CD4-positive, alpha-beta T cell treated with Interleukin-4 for 1 hour (primary cell): ENCODE data around the gene MBNL2.

ENCODE experiments used
- DNase-seq, 2 donors: peaks; one replicate each; pipeline ENCODE4 v3.0.0-alpha.2; 2020 to 2022

Gene MBNL2

DNA sequence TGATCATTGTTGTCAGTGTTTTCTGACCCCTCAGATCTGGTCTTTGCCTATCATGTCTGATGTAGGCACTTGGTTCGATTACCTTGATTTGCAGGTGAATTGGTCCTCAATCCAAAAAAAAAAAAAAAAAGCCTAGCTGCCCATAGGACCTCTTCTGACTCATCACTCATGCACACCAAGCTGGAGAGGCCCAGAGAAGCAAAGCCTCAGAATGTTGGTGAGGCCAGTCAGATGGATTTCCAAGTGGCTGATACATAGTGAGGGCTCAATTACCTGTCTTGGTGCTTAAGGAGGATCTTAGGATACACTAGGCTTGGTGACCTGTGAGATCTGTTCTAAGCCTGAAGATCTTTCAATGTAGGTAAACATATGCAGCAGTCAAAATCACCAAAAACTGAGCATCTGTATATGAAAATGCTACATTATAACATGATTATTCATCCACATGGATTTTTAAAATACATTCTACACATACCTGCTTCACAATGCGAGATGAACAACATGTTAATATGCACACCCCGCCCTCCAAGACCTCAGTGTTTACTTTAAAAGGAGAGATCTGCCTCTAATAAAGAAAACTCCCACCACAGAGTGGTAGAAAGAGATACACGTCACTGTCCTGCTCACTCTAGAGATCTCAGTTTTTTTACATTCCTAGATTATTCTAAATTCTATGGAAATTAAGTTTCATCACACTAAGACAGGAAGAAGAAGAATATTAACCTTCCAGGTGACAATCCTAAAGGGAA lies 132.0 kb downstream of the MBNL2 start:
- DNase-seq, result no peak

DNA sequence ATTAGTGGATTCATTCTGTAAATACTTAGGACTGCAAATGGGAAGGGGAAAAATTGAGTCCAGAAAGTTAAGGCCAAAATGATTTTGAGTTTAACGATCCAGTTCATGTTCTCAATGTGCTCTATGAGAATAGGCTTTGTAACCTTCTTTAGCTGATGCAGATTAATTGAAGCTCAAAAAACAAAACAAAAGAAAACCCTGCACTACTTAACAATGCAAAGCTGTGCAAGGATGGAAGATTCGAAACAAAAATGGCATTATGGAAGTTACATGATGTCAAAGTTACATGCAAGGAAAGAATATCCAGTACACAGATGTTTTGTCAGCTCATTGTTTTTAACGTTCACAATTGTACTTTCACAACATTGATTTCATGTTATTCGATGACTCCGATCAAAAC lies 132.7 kb downstream of the MBNL2 start:
- DNase-seq, result no peak

DNA sequence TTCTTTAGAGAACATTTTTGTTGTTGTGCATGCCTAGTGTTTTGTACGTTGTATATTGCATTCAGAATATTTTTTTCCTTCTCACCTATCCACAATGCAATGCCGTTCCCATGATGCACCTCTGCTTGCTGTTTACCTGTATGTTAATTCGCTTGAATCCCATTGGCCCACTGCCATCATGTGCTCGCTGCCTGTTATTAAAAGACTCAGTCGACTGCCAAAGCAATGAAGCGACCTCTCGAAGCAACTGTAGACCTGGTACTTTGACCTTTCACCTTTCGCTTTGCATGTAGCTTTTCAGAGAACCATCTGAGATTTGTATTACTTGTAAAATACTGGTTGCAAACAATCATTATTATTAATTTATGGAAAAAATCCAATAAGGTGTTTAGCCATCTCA lies 134.5 kb downstream of the MBNL2 start:
- DNase-seq, result no peak

DNA sequence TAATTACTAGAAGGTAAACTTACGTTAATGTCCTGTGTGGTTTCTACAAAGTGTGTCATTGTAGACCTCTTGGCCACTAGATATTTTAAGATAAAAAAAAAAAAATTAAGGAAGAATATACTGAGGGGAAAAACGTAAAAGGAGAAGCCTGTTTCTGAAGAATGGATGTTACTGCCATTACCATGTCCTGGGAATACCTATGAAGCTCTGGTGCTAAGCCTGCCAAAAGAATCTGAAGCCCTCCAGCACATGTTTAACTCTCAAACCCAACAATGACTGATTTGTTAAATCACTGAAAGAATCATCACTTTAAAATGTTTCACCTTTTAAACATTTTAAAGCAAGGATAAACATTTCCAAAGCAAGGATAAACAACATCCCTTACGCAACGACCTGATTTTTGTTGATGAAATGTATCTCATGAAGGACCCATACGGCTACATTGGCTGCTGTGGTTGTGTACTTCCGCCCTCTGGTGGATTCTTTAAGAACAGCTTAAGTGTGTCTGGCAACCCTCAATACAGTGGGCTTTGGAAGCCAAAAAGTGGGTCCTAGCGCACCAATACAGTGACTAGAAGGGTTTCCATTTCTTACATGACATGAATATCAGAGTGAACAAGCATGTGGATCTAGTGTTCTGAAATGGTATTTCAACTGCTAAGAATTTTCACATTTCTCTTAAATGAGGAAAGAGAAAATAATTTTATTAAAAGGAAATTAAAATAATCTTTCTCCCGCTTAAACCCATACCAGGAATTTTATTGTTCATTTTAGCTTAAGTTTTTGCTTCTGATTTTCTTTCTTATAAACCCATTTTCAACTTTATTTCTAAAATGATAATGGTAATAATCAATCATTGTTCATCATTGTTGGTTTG lies 137.3 kb downstream of the MBNL2 start:
- DNase-seq, result peak; percentile 53 to 74

DNA sequence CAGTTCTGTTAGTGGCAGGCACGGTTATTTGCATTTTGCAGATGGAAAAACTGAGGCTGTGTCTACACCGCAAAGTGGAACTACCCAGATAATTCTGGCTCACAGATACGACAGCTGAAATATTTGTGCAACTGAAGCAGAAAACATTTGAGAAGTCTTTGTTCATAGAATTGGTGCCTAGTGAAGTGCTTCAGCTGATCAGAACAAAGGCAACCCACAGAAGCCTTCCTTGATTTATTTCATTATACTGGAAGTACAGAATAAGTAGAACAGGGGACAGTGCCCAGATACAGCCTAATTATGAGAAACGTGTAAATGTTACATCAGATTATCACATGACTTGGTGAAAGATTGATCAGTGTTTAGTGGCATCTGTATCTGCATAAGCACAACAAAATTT lies 138.5 kb downstream of the MBNL2 start:
- no peak for DNase-seq

DNA sequence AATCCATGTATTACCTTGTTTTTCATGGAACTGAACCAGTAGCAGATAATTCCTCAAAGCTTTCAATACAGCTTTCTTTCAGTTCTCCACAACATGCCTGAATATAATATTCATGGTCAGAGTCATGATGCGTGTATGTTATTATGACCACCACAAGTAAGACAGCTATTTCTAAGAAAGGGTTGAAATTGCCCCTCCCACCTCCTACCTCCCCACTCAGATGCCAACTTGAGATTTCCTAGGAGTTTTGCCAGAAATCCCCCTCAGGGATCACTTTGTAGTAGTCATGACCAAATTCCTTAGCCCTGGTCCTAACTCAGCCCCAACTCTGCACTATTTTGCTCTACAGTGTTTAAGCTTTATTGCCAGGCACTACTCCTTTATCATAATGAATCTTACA lies 141.9 kb downstream of the MBNL2 start:
- no peak for DNase-seq

DNA sequence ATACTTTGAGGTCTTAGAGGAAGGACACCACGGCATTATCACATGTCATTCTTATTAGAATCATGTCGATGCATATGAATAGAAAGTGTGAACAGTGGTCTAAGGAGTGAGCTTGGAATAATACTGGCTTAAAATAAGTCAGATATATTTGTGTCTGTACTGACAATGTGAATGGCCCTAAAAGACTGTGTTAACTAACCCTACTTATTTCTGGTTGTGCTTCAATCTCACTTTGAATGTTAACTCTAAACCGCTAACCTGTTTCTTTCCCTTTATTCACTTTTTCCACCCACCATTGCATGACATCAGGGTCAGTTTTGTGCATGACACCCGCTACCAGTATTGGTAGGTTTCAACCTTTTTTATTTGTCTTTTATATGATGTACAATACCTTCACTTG lies 142.7 kb downstream of the MBNL2 start:
- no peak for DNase-seq

DNA sequence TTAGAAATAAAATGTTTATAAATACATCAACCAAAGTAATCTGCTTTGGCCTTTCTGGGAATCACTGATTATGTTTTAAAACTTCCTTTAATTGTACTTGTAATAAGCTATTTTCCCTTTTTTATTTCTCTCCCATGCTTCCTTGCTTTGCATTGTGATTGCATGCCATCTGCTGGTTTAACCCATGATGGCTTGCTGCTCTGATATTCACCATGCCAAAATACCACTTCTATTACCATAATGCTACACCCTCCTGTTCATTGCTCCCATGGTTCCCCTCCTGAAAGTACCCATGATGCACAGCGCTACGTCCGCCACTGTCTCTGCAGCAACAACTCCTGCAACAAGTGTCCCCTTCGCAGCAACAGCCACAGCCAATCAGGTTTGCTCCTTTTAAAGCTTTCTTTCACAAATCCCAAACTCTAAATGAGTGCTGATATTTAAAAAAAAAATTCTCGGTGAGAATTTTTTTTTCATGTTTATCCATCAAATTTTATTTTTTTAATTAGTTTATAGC lies 144.1 kb downstream of the MBNL2 start:
- no peak for DNase-seq

DNA sequence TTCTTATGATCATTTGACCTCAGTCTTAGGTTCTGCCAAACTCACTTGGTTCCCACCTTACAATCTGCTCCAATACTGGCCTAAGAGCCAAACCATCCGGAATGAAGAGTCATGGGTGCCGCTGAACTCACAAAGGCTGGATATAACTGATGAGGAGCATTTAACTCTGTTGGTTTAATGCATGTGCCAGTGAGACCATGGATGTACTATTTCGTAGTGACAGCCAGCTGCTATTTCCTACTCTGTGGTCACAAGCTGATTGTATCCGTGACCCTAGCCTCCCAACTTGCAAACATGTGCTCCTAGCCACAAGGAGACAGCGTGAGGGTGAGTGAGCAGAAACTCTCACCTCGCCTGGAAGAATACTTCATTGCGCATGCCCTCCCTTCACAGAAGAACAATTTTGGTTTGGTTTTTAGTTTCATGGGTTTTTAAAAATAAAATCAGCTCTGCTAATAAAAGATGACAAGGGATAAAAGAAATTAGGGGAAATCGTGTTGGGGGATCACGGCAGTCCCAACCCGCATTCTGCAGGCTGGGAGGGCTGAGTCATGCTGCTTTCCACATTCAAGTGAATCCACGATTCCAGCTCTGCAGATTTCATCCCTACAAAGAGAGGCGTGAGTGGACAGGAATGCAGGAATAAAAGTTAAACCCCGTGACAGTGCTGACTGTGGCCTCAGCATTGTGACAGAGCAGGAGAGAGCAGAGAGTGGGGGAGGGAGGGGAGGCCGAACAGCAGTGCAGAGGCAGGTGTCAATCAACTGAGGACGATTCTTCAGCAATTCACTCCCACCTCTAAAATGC lies 145.1 kb downstream of the MBNL2 start:
- DNase-seq, result no peak

DNA sequence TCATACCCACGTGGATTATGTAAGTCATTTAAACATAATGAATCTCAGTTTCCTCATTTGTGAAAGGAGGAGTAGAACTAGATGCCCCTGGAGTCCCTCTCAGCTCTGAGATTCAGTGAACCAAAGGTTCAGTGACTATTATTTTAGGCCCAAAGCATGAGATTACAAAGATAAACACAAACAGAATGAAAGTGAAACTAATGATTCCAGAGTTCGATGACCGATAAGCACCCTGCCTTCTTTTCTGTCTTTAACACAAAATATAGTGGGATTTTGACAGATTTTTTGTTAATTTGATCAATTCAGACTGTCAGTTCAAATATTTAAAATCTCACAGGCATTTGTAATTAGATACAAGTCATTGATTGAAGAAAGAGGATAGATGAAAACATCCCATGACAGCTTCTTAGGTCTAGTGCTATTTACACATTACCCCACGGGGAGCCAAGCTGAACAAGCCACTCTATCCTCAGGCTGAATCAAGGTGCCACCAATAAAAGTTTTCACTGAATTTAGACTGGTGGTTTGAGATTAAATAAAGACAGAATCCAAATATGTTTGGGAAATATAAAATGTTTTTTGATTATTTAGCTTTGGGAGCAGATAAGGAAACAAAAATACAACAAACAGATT lies 147.2 kb downstream of the MBNL2 start:
- DNase-seq, result peak in 1 of 2 donors; percentile 56

DNA sequence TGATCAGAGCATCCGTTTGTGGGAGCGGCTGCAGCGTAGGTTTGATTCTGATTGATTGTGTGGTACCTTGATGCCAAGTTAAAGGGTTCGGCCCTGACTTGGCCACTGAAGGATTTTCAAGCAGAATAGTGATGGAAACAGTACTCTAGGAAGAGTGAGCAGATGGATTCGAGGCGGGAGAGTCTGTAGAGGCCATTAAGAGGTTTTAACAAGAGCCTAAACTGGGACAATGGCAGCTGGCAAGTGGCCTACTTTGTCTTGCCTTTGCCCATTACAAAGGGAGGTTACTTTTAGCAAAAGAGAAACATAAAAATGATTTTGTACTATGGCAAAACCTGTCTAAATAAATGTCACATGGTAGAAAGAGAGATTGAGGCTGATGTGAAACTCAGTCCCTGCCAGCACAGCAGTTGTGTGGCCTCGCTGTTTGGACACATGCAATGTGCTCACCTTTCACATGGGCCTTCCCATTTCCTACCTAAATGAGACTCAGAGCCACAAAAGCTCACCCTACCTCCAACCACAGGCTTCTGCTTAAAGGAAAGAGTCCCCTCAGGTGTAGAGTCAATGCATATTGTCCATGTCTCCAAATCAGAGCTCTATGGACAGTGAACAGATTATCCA lies 149.5 kb downstream of the MBNL2 start:
- no peak for DNase-seq

DNA sequence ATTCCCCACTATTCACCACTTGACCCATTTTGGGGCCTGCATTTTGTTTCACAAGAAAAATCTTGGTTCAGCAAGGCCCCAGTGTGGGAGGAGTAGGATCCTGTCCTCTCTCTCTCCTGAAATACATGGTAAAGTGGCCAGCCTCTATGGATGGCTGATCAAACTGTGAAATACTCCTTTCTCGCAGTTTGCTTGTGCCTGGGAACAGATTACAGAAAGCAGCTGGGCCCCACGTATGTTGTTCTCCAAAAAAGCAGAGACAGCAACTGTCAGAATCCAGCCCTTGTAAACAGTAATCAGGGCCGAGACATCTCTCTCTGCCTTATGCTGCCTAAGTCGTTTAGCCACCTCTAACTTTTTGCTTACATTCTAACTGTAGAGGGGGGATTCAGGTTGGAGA lies 150.8 kb downstream of the MBNL2 start:
- DNase-seq, result no peak

DNA sequence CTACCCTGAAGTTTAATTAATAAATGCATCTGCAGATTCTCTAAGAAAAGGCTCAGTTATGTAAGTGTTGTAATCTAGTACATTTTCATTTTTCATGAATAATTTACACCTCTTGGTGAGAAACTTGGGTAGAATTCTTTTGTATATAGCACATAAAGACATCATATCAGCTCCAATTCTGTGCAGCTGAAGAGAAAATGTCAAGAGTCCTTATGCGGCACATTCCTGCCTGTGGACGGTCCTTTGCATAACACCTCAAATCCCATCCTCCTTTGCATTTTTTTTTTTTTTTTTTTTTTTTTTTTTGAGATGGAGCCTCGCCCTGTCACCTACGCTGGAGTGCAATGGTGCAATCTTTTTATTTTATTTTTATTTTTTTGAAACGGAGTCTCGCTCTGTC lies 151.7 kb downstream of the MBNL2 start:
- DNase-seq, result no peak

DNA sequence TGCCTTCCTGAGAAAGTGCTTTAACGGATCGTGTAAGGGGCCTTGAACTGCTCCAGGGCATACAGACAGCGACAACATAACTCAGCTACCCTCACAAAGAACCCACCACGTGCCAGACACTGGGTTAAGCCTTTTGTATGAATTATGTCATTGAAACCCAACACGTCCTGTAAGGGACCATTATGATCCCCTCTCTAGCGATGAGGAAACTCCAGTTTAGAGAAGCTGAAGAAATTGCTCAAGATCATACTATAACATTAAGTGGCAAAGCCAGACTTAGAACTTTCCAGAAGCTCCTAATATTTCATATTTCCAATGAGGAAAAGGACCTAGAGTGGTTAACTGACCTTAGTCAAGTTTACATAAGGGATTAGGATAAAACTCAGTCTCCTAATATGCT lies 154.8 kb downstream of the MBNL2 start:
- DNase-seq, result no peak

DNA sequence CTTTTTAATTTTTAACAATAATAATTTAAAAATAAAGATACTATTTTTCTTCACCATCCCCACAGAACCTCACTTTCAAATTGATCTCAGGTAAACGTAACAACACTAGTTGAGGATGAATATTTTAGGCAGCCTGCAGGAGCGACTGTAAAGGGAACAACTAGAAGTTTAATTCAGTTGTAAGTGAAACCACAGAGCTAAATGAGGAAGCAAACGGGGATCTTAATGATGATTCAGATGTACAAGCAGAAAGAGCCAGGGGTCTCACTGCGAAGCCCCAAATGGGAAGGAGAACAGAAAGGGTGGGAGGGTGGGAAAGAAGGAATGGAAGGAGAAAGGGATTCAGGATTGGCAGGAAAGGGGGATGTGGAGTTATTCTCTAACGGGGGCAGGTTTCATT lies 157.3 kb downstream of the MBNL2 start:
- no peak for DNase-seq

DNA sequence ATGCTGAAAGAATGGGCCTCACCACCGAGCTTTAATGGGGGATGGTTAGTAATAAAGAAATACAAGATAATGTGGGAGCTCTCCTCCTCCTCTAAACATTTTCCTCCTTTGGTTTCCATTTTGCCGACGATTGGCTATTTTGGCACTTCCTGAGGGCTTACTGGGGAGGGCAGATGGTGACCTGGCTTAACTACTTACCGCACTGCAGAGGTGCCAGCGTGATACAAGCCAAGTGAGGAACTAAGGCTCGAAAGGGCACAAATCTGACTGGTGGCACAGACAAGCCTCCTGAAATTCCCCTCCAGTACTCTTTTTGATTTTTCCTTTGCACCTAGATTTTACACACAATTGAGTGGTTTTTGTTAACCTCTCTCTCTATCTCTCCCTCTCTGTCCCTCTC lies 158.6 kb downstream of the MBNL2 start:
- no peak for DNase-seq

DNA sequence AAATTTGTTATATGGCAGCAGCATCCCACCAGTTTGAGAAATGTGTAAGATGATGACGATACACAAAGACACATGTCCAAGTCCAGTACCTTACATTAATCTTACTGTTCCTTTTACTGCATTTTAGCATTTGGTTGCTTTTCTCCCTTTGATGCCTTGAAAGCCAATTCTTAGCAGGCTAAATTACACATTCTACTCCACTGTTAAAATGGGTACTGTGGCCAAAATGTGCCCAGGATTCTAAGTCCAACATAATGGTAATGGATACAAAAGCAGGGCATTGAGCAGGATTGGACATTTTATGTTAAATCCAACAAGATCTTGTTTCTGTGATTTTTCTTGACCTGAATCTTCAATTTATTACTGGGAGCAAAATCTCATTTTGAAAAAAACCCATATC lies 159.1 kb downstream of the MBNL2 start:
- DNase-seq, result no peak

DNA sequence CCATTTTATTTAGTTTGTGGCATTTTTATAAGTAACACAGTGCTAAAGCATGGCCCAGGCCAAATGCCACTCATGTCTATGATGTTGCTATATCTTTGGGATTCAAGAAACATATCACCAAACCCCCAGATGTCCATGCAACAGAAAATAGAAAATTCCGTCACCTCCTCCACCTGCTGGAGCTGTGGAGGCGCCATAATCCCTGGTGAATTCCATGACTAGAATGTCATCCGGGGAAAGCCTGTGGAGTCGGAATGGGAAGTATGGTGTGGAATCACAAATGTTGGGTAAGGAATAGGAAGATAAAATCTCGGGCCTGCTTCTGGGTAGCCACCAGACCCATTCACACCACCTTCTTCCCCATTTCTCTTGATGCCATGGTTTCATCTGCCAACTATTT lies 160.1 kb downstream of the MBNL2 start:
- DNase-seq, result no peak

DNA sequence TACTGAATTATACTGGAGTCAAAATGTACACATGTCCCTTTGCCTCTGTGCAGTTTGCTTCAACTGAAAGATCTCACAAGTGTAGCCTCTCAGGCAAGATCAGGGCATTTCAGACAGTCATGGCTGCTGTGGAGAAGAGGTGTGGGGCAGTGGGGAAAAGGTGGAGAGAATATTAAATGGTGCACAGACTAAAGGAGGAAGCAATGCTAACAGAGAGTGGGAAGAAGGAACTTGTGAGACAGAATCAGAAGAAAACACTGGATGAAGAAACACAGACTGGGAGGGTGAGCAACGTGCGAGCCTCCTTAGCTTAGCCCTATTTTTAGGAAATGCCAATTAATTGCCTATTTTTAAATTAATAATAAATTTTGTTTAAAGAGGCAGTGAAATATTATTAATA lies 162.2 kb downstream of the MBNL2 start:
- DNase-seq, result no peak

DNA sequence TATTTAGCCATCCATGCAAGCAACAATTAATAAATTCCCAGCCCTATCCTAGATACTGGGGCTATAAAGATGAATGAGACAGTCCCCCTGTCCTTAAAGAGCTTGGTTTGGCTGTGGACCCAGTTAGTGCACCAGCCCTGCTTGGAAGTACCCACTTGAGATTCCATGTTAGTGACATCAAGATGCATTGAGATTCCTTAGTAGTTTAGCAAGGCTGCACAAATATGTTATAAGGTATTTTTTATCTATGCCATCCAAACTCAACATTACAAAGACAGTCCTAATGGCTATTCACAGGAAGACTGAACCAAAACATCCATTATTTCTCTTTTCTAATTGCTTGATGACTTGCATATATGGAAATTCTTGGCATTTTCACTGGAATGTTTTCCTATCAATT lies 163.0 kb downstream of the MBNL2 start:
- DNase-seq, result no peak

DNA sequence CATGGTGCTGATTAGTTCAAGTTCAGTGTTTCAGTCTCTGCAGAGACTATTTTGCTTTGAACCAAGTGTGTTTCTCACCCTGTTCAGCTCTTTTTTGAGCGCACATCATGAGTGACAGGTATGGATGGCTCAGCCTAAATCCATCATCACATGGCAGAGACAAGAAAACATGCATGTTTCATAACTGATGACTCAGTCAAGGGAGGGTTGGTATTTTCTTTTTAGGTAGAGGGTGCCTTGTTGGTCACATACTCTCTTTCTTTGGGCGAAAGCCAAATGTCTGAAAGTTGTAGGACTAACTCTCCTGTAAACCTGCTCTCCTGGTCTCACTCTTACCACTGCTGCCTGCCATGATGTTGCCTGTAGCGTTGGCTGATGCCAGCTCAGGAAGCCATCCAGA lies 163.7 kb downstream of the MBNL2 start:
- no peak for DNase-seq

DNA sequence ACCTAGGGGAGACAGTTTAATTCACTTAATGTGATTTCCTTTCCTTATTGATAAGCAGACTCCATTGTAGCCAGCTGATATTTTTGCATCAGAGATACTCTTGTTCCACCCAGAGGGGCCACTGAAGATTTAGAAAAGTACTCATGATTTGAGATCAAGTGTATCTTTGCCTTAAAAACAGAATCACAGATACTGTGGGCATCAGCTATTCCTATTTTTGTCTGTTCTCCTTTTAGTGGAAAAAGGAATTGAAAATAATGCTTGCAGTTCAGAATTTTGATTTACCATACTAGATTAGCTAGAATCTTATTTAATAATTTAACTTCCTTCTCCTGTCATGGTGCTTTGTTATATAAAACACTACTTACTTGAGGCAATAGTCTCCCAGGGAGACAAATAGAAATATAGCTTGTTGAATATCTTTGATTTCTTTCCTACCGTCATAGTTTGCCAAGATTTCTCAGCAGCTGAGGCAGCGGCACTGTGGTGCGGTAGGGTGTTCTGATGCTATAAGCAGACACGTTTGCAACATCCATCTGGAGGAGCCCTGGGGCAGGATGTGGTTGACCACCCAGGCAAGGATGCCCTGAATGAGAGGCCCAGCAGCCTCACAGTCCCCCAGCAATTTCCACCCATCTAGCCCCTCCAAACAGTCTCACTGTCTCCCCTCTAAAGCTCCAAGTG lies 164.8 kb downstream of the MBNL2 start:
- DNase-seq, result peak; percentile 13 to 16
